Muscle of arm (tissue), 12 donors: Measurements from ENCODE around the gene CNGA1. TPM values are rescaled to one million over a fixed set of nuclear protein-coding genes. Genes with fewer than 3 reads are reported as not detected.

Experiments used
- DNase-seq: peaks from one replicate; pipeline ENCODE4 v3.0.0-alpha.2; 2013
- polyA plus RNA-seq, 12 donors: library from polyadenylated mRNA; unstranded; fragments of 120-200 nt; gene quantifications; one replicate each; pipeline ENCODE4 v1.2.1, GENCODE V29; 2013; ENCODE audit not compliant: insufficient read length in 12 of 12

The CNGA1 gene
- polyA plus RNA-seq, 12 donors, result 0.37 to 2.1 (median 0.94) TPM; not detected in 3

- no peak for DNase-seq
Observed at GRCh38 chr4:47907089-47907646, 109.3 kb downstream of the CNGA1 start.

- DNase-seq, result no peak
Observed at GRCh38 chr4:47899639-47900038, 116.8 kb downstream of the CNGA1 start.

- no peak for DNase-seq
Observed at GRCh38 chr4:47891928-47892327, 124.6 kb downstream of the CNGA1 start.

Other genes with a start within 250 kb of the CNGA1 start
- 1 to 10 TPM in 10 of 12 donors, not detected in 2; 1.7 to 5.7 (median 2.4) TPM for gene CORIN, start 178.6 kb downstream of the CNGA1 start, polyA plus RNA-seq
- gene NFXL1, start 102.1 kb downstream of the CNGA1 start, polyA plus RNA-seq, result 10 to 100 TPM in 7 of 12 donors, 1 to 10 TPM in 4, not detected in 1; 8.1 to 14.7 (median 11.5) TPM
- gene NIPAL1, start 91 bp upstream of the CNGA1 start, polyA plus RNA-seq, result 1 to 10 TPM in 11 of 12 donors, not detected in 1; 1.1 to 9.7 (median 5.6) TPM
- gene TXK, start 117.6 kb upstream of the CNGA1 start, polyA plus RNA-seq, result 1 to 10 TPM in 2 of 12 donors, under 1 TPM in 8, not detected in 2; 0.36 to 1.9 (median 0.63) TPM